H1 (cell line): Measurements from ENCODE around the gene ACBD4. TPM values are rescaled to one million over a fixed set of nuclear protein-coding genes. Genes with fewer than 3 reads are reported as not detected.

Experiments
- CTCF ChIA-PET: fragments of 300-600 bp; sonication (Branson Sonifier 250); formaldehyde crosslinking; loops from one replicate; lab custom pipeline; 2021; ENCODE audit not compliant: partially characterized antibody; lab: Charles Lee
- POLR2A ChIA-PET: fragments of 300-600 bp; sonication (Branson Sonifier 250); formaldehyde crosslinking; loops from one replicate; lab custom pipeline; 2021; ENCODE audit warnings: inconsistent platforms; ENCODE audit not compliant: partially characterized antibody; lab: Charles Lee
- DNase-seq, 2 experiments: peaks; one replicate each; pipeline versions ENCODE4 v3.0.0 to v3.0.0-alpha.2; 2010 to 2022; ENCODE audit warnings: low spot score in 2 of 2, low read depth in 1 of 2, mixed read lengths in 1 of 2
- FAIRE-seq: peaks from 2 replicates; lab custom pipeline; 2011; peaks lifted over from hg19 to GRCh38; lab: Jason Lieb, UNC
- H2AFZ ChIP-seq: 2 replicates; pipeline ENCODE4 v1.8.1; 2012; ENCODE audit warnings: low read length, inconsistent platforms
- H2AK5ac ChIP-seq: 2 replicates; pipeline ENCODE4 v1.6.1; 2013; ENCODE audit warnings: low read depth, low read length
- H2BK120ac ChIP-seq: replicated peaks from 2 replicates; pipeline ENCODE3; 2013; ENCODE audit warnings: low read depth, low read length, inconsistent platforms
- H2BK12ac ChIP-seq: 2 replicates; pipeline ENCODE4 v1.6.1; 2013; ENCODE audit warnings: low read depth, low read length
- H2BK15ac ChIP-seq: 2 replicates; pipeline ENCODE4 v1.6.1; 2013; ENCODE audit warnings: low read length
- H2BK20ac ChIP-seq: 2 replicates; pipeline ENCODE4 v1.6.1; 2013; ENCODE audit warnings: low read length
- H2BK5ac ChIP-seq: 2 replicates; pipeline ENCODE4 v1.6.1; 2013; ENCODE audit warnings: low read depth, low read length
- H3K14ac ChIP-seq: 2 replicates; pipeline ENCODE4 v1.6.1; 2013; ENCODE audit warnings: inconsistent platforms; ENCODE audit not compliant: insufficient read length
- H3K18ac ChIP-seq: 2 replicates; pipeline ENCODE4 v1.6.1; 2013; ENCODE audit warnings: low read length; ENCODE audit errors: extremely low read depth
- H3K23ac ChIP-seq: 2 replicates; pipeline ENCODE4 v1.6.1; 2013; ENCODE audit warnings: inconsistent platforms; ENCODE audit not compliant: insufficient read length
- H3K23me2 ChIP-seq: 2 replicates; pipeline ENCODE4 v1.6.1; 2013; ENCODE audit warnings: low read depth, low read length
- H3K27ac ChIP-seq: 2 replicates; pipeline ENCODE4 v1.6.1; 2011; ENCODE audit warnings: low read depth, low read length, inconsistent platforms
- H3K27me3 ChIP-seq, 4 experiments: replicated peaks in 1 of 4; 1 replicate in 1 of 4; 2 replicates in 3 of 4; pipeline versions ENCODE4 v1.6.1 to v1.8.1; 2011 to 2013; ENCODE audit warnings: low read length in 3 of 4, mild to moderate bottlenecking in 3 of 4, inconsistent platforms in 2 of 4, mixed read lengths in 2 of 4, moderate library complexity in 1 of 4; ENCODE audit not compliant: control insufficient read depth in 3 of 4, insufficient read depth in 3 of 4; ENCODE audit errors: extremely low read depth in 1 of 4
- H3K36me3 ChIP-seq, 4 experiments: 2 replicates each; pipeline versions ENCODE4 v1.6.1 to v1.8.1; 2011 to 2013; ENCODE audit warnings: mild to moderate bottlenecking in 4 of 4, low read length in 3 of 4, moderate library complexity in 2 of 4, control low read depth in 1 of 4, inconsistent platforms in 1 of 4; ENCODE audit not compliant: insufficient read depth in 4 of 4, control insufficient read depth in 2 of 4
- H3K4ac ChIP-seq: replicated peaks from 2 replicates; pipeline ENCODE3; 2013; ENCODE audit warnings: low read length, low read depth, mixed read lengths, inconsistent platforms; ENCODE audit not compliant: insufficient read length
- H3K4me1 ChIP-seq, 4 experiments: replicated peaks in 1 of 4; 1 replicate in 1 of 4; 2 replicates in 3 of 4; pipeline versions ENCODE4 v1.6.1 to v1.8.1; 2011 to 2013; ENCODE audit warnings: low read length in 3 of 4, inconsistent platforms in 2 of 4, mixed read lengths in 1 of 4; ENCODE audit not compliant: insufficient read depth in 4 of 4, control insufficient read depth in 3 of 4
- H3K4me2 ChIP-seq, 2 experiments: 2 replicates each; pipeline versions ENCODE4 v1.6.1 to v1.8.1; 2011 to 2013; ENCODE audit warnings: low read depth in 2 of 2, low read length in 2 of 2, control low read depth in 1 of 2, inconsistent platforms in 1 of 2, mild to moderate bottlenecking in 1 of 2; ENCODE audit not compliant: insufficient read depth in 1 of 2
- H3K4me3 ChIP-seq, 4 experiments: fragments of 200-600, 300-600 bp in 1 of 4; sonication (generic), shearing (Covaris generic), sonication (Bioruptor Twin) in 1 of 4; 2 replicates each; pipeline versions ENCODE4 v1.5.1 to v1.8.1; 2011 to 2016; ENCODE audit warnings: low read length in 4 of 4, low read depth in 3 of 4, control low read depth in 2 of 4, inconsistent platforms in 2 of 4, mild to moderate bottlenecking in 2 of 4, mixed read lengths in 1 of 4, moderate library complexity in 1 of 4; ENCODE audit not compliant: insufficient read depth in 2 of 4; ENCODE audit errors: extremely low read depth in 1 of 4
- H3K56ac ChIP-seq: replicated peaks from 2 replicates; pipeline ENCODE3; 2013; ENCODE audit warnings: low read depth, mild to moderate bottlenecking, mixed read lengths, low read length, inconsistent platforms; ENCODE audit not compliant: insufficient read length
- H3K79me1 ChIP-seq: 2 replicates; pipeline ENCODE4 v1.6.1; 2013; ENCODE audit warnings: low read depth, low read length, control low read depth
- H3K79me2 ChIP-seq, 2 experiments: 2 replicates each; pipeline versions ENCODE4 v1.6.1 to v1.8.1; 2012 to 2013; ENCODE audit warnings: low read length in 2 of 2, mild to moderate bottlenecking in 2 of 2, inconsistent platforms in 1 of 2; ENCODE audit not compliant: insufficient read depth in 2 of 2, control insufficient read depth in 1 of 2
- H3K9ac ChIP-seq, 4 experiments: replicated peaks in 1 of 4; 1 replicate in 1 of 4; 2 replicates in 3 of 4; pipeline versions ENCODE4 v1.6.1 to v1.8.1; 2011 to 2013; ENCODE audit warnings: low read depth in 3 of 4, low read length in 3 of 4, control low read depth in 2 of 4, mild to moderate bottlenecking in 2 of 4, moderate library complexity in 2 of 4, inconsistent platforms in 1 of 4; ENCODE audit errors: extremely low read depth in 1 of 4
- H3K9me3 ChIP-seq, 2 experiments: 2 replicates each; pipeline versions ENCODE4 v1.6.1 to v1.8.1; 2012 to 2013; ENCODE audit warnings: mild to moderate bottlenecking in 2 of 2, moderate library complexity in 2 of 2, control low read depth in 1 of 2, inconsistent platforms in 1 of 2, low read depth in 1 of 2, low read length in 1 of 2, mixed read lengths in 1 of 2; ENCODE audit not compliant: insufficient read depth in 2 of 2
- H4K20me1 ChIP-seq, 2 experiments: replicated peaks in 1 of 2; 2 replicates each; pipeline versions ENCODE3 to v1.8.1; 2011 to 2013; ENCODE audit warnings: inconsistent platforms in 2 of 2, low read length in 2 of 2, mild to moderate bottlenecking in 1 of 2; ENCODE audit not compliant: insufficient read depth in 2 of 2, control insufficient read depth in 1 of 2
- H4K5ac ChIP-seq: 2 replicates; pipeline ENCODE4 v1.6.1; 2013; ENCODE audit warnings: low read length, low read depth, mixed read lengths, inconsistent platforms; ENCODE audit not compliant: insufficient read length
- H4K8ac ChIP-seq: 2 replicates; pipeline ENCODE4 v1.8.0; 2013; ENCODE audit warnings: mild to moderate bottlenecking, moderate library complexity, low read length, inconsistent platforms; ENCODE audit not compliant: insufficient read depth; ENCODE audit errors: extremely low read depth
- H4K91ac ChIP-seq: replicated peaks from 2 replicates; pipeline ENCODE3; 2013; ENCODE audit warnings: low read length, mixed read lengths, inconsistent platforms; ENCODE audit not compliant: insufficient read length
- CBX5 ChIP-seq: fragments of 300-800, 300-1000 bp; sonication (generic); IDR thresholded peaks from 2 replicates; pipeline ENCODE4 v1.7.1; 2016; ENCODE audit warnings: antibody characterized with exemption, low read length, low read depth
- CHD1 ChIP-seq: IDR thresholded peaks from 2 replicates; pipeline ENCODE4 v1.6.1; 2012; ENCODE audit warnings: low read depth, low read length, improper control_type of control experiment
- CTCF ChIP-seq, 3 experiments: IDR thresholded peaks; 1 replicate in 2 of 3; 2 replicates in 1 of 3; pipeline versions ENCODE4 v1.5.1 to v1.6.1; 2011; ENCODE audit warnings: low read length in 3 of 3, mild to moderate bottlenecking in 3 of 3, inconsistent platforms in 2 of 3, low read depth in 1 of 3, moderate library complexity in 1 of 3; ENCODE audit not compliant: insufficient read depth in 1 of 3; ENCODE audit errors: control extremely low read depth in 1 of 3
- EP300 ChIP-seq, 2 experiments: IDR thresholded peaks; 1 replicate in 1 of 2; 2 replicates in 1 of 2; pipeline ENCODE4 v1.6.1; 2011 to 2012; ENCODE audit warnings: low read depth in 2 of 2, low read length in 2 of 2, mild to moderate bottlenecking in 2 of 2, borderline replicate concordance in 1 of 2, inconsistent platforms in 1 of 2, moderate library complexity in 1 of 2
- EZH2 ChIP-seq: fragments of 200-600 bp; sonication (generic); IDR thresholded peaks from 2 replicates; pipeline ENCODE4 v1.7.1; 2012; ENCODE audit warnings: low read depth, mild to moderate bottlenecking, moderate library complexity, low read length, inconsistent platforms; ENCODE audit not compliant: severe bottlenecking
- KDM1A ChIP-seq: fragments of 200-600, 300-600 bp; sonication (generic); IDR thresholded peaks from 2 replicates; pipeline ENCODE4 v1.7.1; 2016; ENCODE audit warnings: mild to moderate bottlenecking, low read length, borderline replicate concordance
- PHF8 ChIP-seq: fragments of 200-600 bp; sonication (generic); conservative IDR thresholded peaks from 2 replicates; pipeline ENCODE4 v1.7.1; 2012; ENCODE audit warnings: low read depth, mild to moderate bottlenecking, inconsistent platforms, low read length, moderate library complexity
- POLR2AphosphoS5 ChIP-seq: IDR thresholded peaks from 2 replicates; pipeline ENCODE4 v1.6.1; 2011; ENCODE audit warnings: low read depth, low read length
- ZNF274 ChIP-seq: IDR thresholded peaks from 2 replicates; pipeline ENCODE4 v1.7.0; 2012; ENCODE audit warnings: low read length, borderline replicate concordance; ENCODE audit errors: extremely low read depth
- WGBS, 2 experiments: shearing (Covaris generic) in 1 of 2; methylation state at CpG; one replicate each; pipeline versions ENCODE4 v1.1.6 to v1.1.7; 2013 to 2015; ENCODE audit warnings: low lambda C conversion rate in 2 of 2, mixed read lengths in 2 of 2, inconsistent platforms in 1 of 2, low coverage in 1 of 2, missing lambda C conversion rate in 1 of 2; ENCODE audit not compliant: insufficient replicate concordance in 2 of 2, insufficient coverage in 1 of 2, insufficient read length in 1 of 2; ENCODE audit errors: extremely low coverage in 1 of 2, missing lambda C conversion rate in 1 of 2; 5-methylcytosine and 5-hydroxymethylcytosine counted together
- polyA plus RNA-seq, 7 experiments: library from polyadenylated mRNA; depleted of rRNA in 3 of 7; stranded (reverse) in 5 of 7; unstranded in 2 of 7; fragments of >200 nt in 5 of 7; fragments of 200-250 nt in 2 of 7; gene quantifications; 1 replicate in 5 of 7; 2 replicates in 1 of 7; 4 replicates in 1 of 7; pipeline versions ENCODE4 v1.2.1 to v1.2.3, GENCODE V29; 2011 to 2013; ENCODE audit warnings: missing spikeins in 2 of 7, mixed read lengths in 2 of 7
- total RNA-seq: library from RNA; stranded (reverse); fragmentation: NEBNext Ultra II Directional; extraction: Animal tissue kit (Norgen Biotek cat#: 25700); gene quantifications from 2 replicates; pipeline ENCODE4 v1.2.1, GENCODE V29; 2021

ACBD4 gene
- total and polyA plus RNA-seq, 2 of the 8 experiments (the other 6 are each of a cell fraction or from before 2014, with no cell fraction given) = 7.3 to 10.7 TPM

- Histone ChIP-seq H3K9ac (no peak overlapping the region), H3K23me2 (peaks cover 4% of the 10 kb centered on the region), H3K79me2 (no peaks in the 10 kb centered on the region), H3K4me2 (no peak overlapping the region), H3K79me1 (no peaks in the 10 kb centered on the region), H2BK5ac (no peak overlapping the region), H3K4me3 (no peak overlapping the region), H3K14ac (no peak overlapping the region), H3K56ac (no peak overlapping the region), H2BK120ac (no peak overlapping the region), H3K27ac (no peak overlapping the region), H4K5ac (no peak overlapping the region), H3K4me1 (peaks cover 0 to 5% (median 0%) of the 10 kb centered on the region in 4 experiments; a peak in 3 of 7 replicates), H3K23ac (no peak overlapping the region), H3K18ac (no peak overlapping the region), H3K4ac (no peak overlapping the region), H2BK12ac (no peak overlapping the region), H4K20me1 (peaks cover 0 to 2% of the 10 kb centered on the region in 2 experiments), H4K91ac (no peak overlapping the region), H4K8ac (peak overlapping the region; percentile 7; the same call in 1 of the 2 replicates), H3K36me3 (no peaks in the 10 kb centered on the region), H2AK5ac (no peak overlapping the region), H2AFZ (no peak overlapping the region), H2BK15ac (no peak overlapping the region), H3K27me3 (no peaks in the 10 kb centered on the region), H2BK20ac (no peak overlapping the region), H3K9me3 (no peaks in the 10 kb centered on the region)
- DNase-seq (no peak), FAIRE-seq (no peak)
- ChIA-PET CTCF (interaction anchor here (1.1 to 11.7 kb wide), 5 partner anchors 13 to 119 kb away, joined by 3 to 156 read pairs (median 90); partner anchors contain the start of genes HEXIM1 and HEXIM2), POLR2A (interaction anchor here (1.9 to 15.8 kb wide), 2 partner anchors 11 to 24 kb away, joined by 8 to 185 read pairs; partner anchors contain the start of genes HEXIM1 and HEXIM2)
- 91% methylated on average over 11 of the region's 11 CpGs; no CpG with 5 or more reads in 1 of the 2 experiments for WGBS, 2 experiments
- TF ChIP-seq EZH2 (no peak), CTCF (IDR thresholded peaks at IDR 0.05; ENCODE audit: control extremely low read depth in 1 of 3, insufficient read depth in 1 of 3, low read depth in 1 of 3, low read length in 3 of 3) (no peak), CBX5 (no peak), ZNF274 (no peak), EP300 (IDR thresholded peaks at IDR 0.05; ENCODE audit: borderline replicate concordance in 1 of 2, low read depth in 2 of 2, low read length in 2 of 2) (no peak), CHD1 (no peak), KDM1A (no peak), PHF8 (no peak), POLR2AphosphoS5 (no peak)
Measured at GRCh38 chr17:45137561-45138305, 2.2 kb downstream of the ACBD4 start.
